ENCODE measurements around the gene CCL18. TPM values are rescaled to one million over a fixed set of nuclear protein-coding genes. Genes with fewer than 3 reads are reported as not detected.
"Not testable (repeated sequence)": the region's sequence is repeated elsewhere in the genome, so short reads cannot be mapped to it uniquely, and the experiment has no call there.

CCL18 gene
- polyA plus RNA-seq, 1 donor, result 0.28 TPM

GRCh38 chr17:36114971-36115648 lies 51.0 kb downstream of the CCL18 start:
- DNase-seq; H3K27me3 ChIP-seq (ENCODE audit: control insufficient read depth, insufficient read depth, low read length); H3K36me3 ChIP-seq (ENCODE audit: control insufficient read depth, insufficient read depth, low read length); H3K4me3 ChIP-seq (ENCODE audit: low read length); H3K9me3 ChIP-seq (ENCODE audit: control insufficient read depth, low read depth, low read length); H3K4me1 ChIP-seq (ENCODE audit: control insufficient read depth, insufficient read depth, low read length); H3K27ac ChIP-seq (ENCODE audit: low read length): not testable (repeated sequence)
- no CpG with 5 or more reads among the region's 5 CpGs for WGBS (ENCODE audit: insufficient coverage, low lambda C conversion rate)

GRCh38 chr17:36115649-36115977 lies 51.5 kb downstream of the CCL18 start:
- not testable (repeated sequence) for H3K27ac ChIP-seq (ENCODE audit: low read length); H3K4me3 ChIP-seq (ENCODE audit: low read length); DNase-seq; H3K9me3 ChIP-seq (ENCODE audit: control insufficient read depth, low read depth, low read length); H3K27me3 ChIP-seq (ENCODE audit: control insufficient read depth, insufficient read depth, low read length); H3K4me1 ChIP-seq (ENCODE audit: control insufficient read depth, insufficient read depth, low read length); H3K36me3 ChIP-seq (ENCODE audit: control insufficient read depth, insufficient read depth, low read length)

- DNase-seq, result no peak
- WGBS (ENCODE audit: insufficient coverage, low lambda C conversion rate), result no CpG with 5 or more reads among the region's 5 CpGs
- H3K4me1 ChIP-seq (ENCODE audit: control insufficient read depth, insufficient read depth, low read length), result no peaks in the 10 kb centered on the region
- H3K36me3 ChIP-seq (ENCODE audit: control insufficient read depth, insufficient read depth, low read length), result no peaks in the 10 kb centered on the region
- no peaks in the 10 kb centered on the region for H3K9me3 ChIP-seq (ENCODE audit: control insufficient read depth, low read depth, low read length)
- no peaks in the 10 kb centered on the region for H3K27me3 ChIP-seq (ENCODE audit: control insufficient read depth, insufficient read depth, low read length)
- H3K27ac ChIP-seq (ENCODE audit: low read length), result no peak overlapping the region
- H3K4me3 ChIP-seq (ENCODE audit: low read length), result no peak overlapping the region
Observed at GRCh38 chr17:36117505-36118382, 53.7 kb downstream of the CCL18 start.

GRCh38 chr17:36118477-36119353 lies 54.6 kb downstream of the CCL18 start:
- H3K27ac ChIP-seq (ENCODE audit: low read length), result no peak overlapping the region
- DNase-seq, result no peak
- no peaks in the 10 kb centered on the region for H3K27me3 ChIP-seq (ENCODE audit: control insufficient read depth, insufficient read depth, low read length)
- no CpG with 5 or more reads among the region's 12 CpGs for WGBS (ENCODE audit: insufficient coverage, low lambda C conversion rate)
- H3K4me3 ChIP-seq (ENCODE audit: low read length), result no peak overlapping the region
- no peaks in the 10 kb centered on the region for H3K9me3 ChIP-seq (ENCODE audit: control insufficient read depth, low read depth, low read length)
- no peaks in the 10 kb centered on the region for H3K36me3 ChIP-seq (ENCODE audit: control insufficient read depth, insufficient read depth, low read length)
- no peaks in the 10 kb centered on the region for H3K4me1 ChIP-seq (ENCODE audit: control insufficient read depth, insufficient read depth, low read length)

GRCh38 chr17:36120221-36120620 lies 56.1 kb downstream of the CCL18 start:
- no peak overlapping the region for H3K4me3 ChIP-seq (ENCODE audit: low read length)
- no peaks in the 10 kb centered on the region for H3K36me3 ChIP-seq (ENCODE audit: control insufficient read depth, insufficient read depth, low read length)
- no peak for DNase-seq
- H3K27ac ChIP-seq (ENCODE audit: low read length), result no peak overlapping the region
- 100% methylated on average over 1 of the region's 3 CpGs for WGBS (ENCODE audit: insufficient coverage, low lambda C conversion rate)
- H3K27me3 ChIP-seq (ENCODE audit: control insufficient read depth, insufficient read depth, low read length), result no peaks in the 10 kb centered on the region
- peaks cover 6% of the 10 kb centered on the region for H3K9me3 ChIP-seq (ENCODE audit: control insufficient read depth, low read depth, low read length)
- no peaks in the 10 kb centered on the region for H3K4me1 ChIP-seq (ENCODE audit: control insufficient read depth, insufficient read depth, low read length)

- H3K36me3 ChIP-seq (ENCODE audit: control insufficient read depth, insufficient read depth, low read length); H3K4me1 ChIP-seq (ENCODE audit: control insufficient read depth, insufficient read depth, low read length); DNase-seq; H3K4me3 ChIP-seq (ENCODE audit: low read length); H3K27ac ChIP-seq (ENCODE audit: low read length); H3K27me3 ChIP-seq (ENCODE audit: control insufficient read depth, insufficient read depth, low read length): not testable (repeated sequence)
- peaks cover 13% of the 10 kb centered on the region for H3K9me3 ChIP-seq (ENCODE audit: control insufficient read depth, low read depth, low read length)
- 79% methylated on average over 2 of the region's 6 CpGs for WGBS (ENCODE audit: insufficient coverage, low lambda C conversion rate)
Observed at GRCh38 chr17:36121099-36121498, 57.0 kb downstream of the CCL18 start.

Other genes starting within 250 kb of the CCL18 start
- 0.03 TPM for gene HEATR9, start 195.4 kb upstream of the CCL18 start, polyA plus RNA-seq
- gene CCL5, start 183.9 kb upstream of the CCL18 start, polyA plus RNA-seq, result 8.3 TPM
- gene RDM1, start 133.5 kb upstream of the CCL18 start, polyA plus RNA-seq, result 5.6 TPM
- gene LYZL6, start 120.6 kb upstream of the CCL18 start, polyA plus RNA-seq, result not detected
- 0.19 TPM for gene CCL16, start 82.8 kb upstream of the CCL18 start, polyA plus RNA-seq
- 6.8 TPM for gene CCL14, start 77.5 kb upstream of the CCL18 start, polyA plus RNA-seq
- 36.8 TPM for gene CCL15, start 62.7 kb upstream of the CCL18 start, polyA plus RNA-seq
- gene CCL23, start 46.3 kb upstream of the CCL18 start, polyA plus RNA-seq, result 1.2 TPM
- 11.7 TPM for gene CCL3, start 25.9 kb downstream of the CCL18 start, polyA plus RNA-seq
- gene CCL4, start 39.6 kb downstream of the CCL18 start, polyA plus RNA-seq, result 6.9 TPM
- 7.1 TPM for gene TBC1D3B, start 112.4 kb downstream of the CCL18 start, polyA plus RNA-seq
- 5.1 TPM for gene CCL3L1, start 132.5 kb downstream of the CCL18 start, polyA plus RNA-seq
- 6.9 TPM for gene CCL4L2, start 146.8 kb downstream of the CCL18 start, polyA plus RNA-seq
- 0.37 TPM for gene TBC1D3I, start 200.3 kb downstream of the CCL18 start, polyA plus RNA-seq